ENCODE results near the gene GPR84. TPM values are rescaled to one million over a fixed set of nuclear protein-coding genes. Genes with fewer than 3 reads are reported as not detected.

Gene GPR84
- total and polyA plus RNA-seq, 9 of the 15 experiments (the other 6 are each of a cell fraction or from before 2014, with no cell fraction given) = 0.07 to 0.18 (median 0.11) TPM; not detected in 5

DNA sequence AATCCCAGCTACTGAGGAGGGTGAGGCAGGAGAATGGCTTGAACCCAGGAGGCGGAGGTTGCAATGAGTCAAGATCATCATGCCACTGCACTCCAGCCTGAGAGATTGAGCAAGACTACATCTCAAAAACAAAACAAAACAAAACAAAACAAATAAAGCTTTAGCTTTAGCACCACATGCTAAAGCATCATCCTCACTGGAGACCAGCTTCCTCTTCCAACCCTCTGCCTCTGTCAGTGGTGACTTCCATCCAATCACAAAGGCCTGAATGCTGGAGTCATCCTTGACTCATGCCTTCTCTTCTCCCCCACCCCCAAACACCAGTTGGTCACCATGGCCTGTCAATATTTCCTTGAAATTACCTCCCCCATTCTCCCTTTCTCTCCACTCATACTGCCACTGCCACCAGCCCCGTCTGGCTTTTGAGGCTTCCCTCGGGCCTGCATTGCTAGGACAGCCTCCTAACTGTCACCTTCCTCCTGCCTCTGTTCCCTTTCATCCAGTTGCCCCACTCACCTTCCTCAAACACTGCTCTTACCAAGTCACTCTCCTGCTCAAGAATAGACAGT lies 18.8 kb upstream of the GPR84 start (continued):
- no peak for TF ChIP-seq MYC (IDR thresholded peaks at IDR 0.05; ENCODE audit: low read depth, low read length)
- TF ChIP-seq MYC (CRISPR knock-in tag; IDR thresholded peaks at IDR 0.05; ENCODE audit: borderline replicate concordance, low read depth) = no peak
- no peak for TF ChIP-seq SMAD3 (CRISPR knock-in tag; conservative IDR thresholded peaks at IDR 0.05)
- no peak for TF ChIP-seq PHTF2 (CRISPR knock-in tag; IDR thresholded peaks at IDR 0.05)
- TF ChIP-seq TBL1XR1 (IDR thresholded peaks at IDR 0.05; ENCODE audit: low read length in 2 of 2) = no peak
- no peak for TF ChIP-seq ZNF609 (CRISPR knock-in tag; IDR thresholded peaks at IDR 0.05; ENCODE audit: borderline replicate concordance)
- no peak for TF ChIP-seq HLTF (IDR thresholded peaks at IDR 0.05)
- no peak for TF ChIP-seq HES1 (IDR thresholded peaks at IDR 0.05; ENCODE audit: low read depth)
- no peak for TF ChIP-seq ZNF583 (CRISPR knock-in tag; IDR thresholded peaks at IDR 0.05)
- no peak for TF ChIP-seq ZNF561 (CRISPR knock-in tag; conservative IDR thresholded peaks at IDR 0.05)
- TF ChIP-seq ZNF239 (CRISPR knock-in tag; IDR thresholded peaks at IDR 0.05) = no peak
- no peak for TF ChIP-seq ZNF347 (CRISPR knock-in tag; IDR thresholded peaks at IDR 0.05; ENCODE audit: low read depth)
- TF ChIP-seq, protein P1, sequence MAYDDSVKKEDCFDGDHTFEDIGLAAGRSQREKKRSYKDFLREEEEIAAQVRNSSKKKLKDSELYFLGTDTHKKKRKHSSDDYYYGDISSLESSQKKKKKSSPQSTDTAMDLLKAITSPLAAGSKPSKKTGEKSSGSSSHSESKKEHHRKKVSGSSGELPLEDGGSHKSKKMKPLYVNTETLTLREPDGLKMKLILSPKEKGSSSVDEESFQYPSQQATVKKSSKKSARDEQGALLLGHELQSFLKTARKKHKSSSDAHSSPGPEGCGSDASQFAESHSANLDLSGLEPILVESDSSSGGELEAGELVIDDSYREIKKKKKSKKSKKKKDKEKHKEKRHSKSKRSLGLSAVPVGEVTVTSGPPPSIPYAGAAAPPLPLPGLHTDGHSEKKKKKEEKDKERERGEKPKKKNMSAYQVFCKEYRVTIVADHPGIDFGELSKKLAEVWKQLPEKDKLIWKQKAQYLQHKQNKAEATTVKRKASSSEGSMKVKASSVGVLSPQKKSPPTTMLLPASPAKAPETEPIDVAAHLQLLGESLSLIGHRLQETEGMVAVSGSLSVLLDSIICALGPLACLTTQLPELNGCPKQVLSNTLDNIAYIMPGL (CRISPR knock-in tag; IDR thresholded peaks at IDR 0.05) = no peak
- no peak for TF ChIP-seq BRD9 (IDR thresholded peaks at IDR 0.05; ENCODE audit: low read depth, partially characterized antibody)
- TF ChIP-seq TCF3 (CRISPR knock-in tag; IDR thresholded peaks at IDR 0.05) = no peak
- TF ChIP-seq ZNF23 (CRISPR knock-in tag; IDR thresholded peaks at IDR 0.05) = no peak
- TF ChIP-seq FOXP1 (CRISPR knock-in tag; IDR thresholded peaks at IDR 0.05) = peak; percentile 45; the same call in 1 of the 2 replicates
- TF ChIP-seq EHMT2 (IDR thresholded peaks at IDR 0.05) = peak; percentile 78; the same call in 1 of the 2 replicates
- no peak for TF ChIP-seq ARHGAP35 (IDR thresholded peaks at IDR 0.05; ENCODE audit: partially characterized antibody)
- no peak for TF ChIP-seq PURB (CRISPR knock-in tag; IDR thresholded peaks at IDR 0.05; ENCODE audit: low read depth)
- peak; percentile 23 to 25; a peak in 1 of 4 replicates for TF ChIP-seq FOXK2 (conservative IDR thresholded peaks at IDR 0.05 in 1 of 2, IDR thresholded peaks at IDR 0.05 in 1 of 2; ENCODE audit: low read depth in 2 of 2)
- TF ChIP-seq LEF1 (IDR thresholded peaks at IDR 0.05) = 0 out of 2 replicates have a peak, but pooled peaks have one; percentile 19
- no peak for TF ChIP-seq MLX (CRISPR knock-in tag; conservative IDR thresholded peaks at IDR 0.05)

Measured in K562 (cell line).